ENCODE results near the gene SARS1. TPM values are rescaled to one million over a fixed set of nuclear protein-coding genes. Genes with fewer than 3 reads are reported as not detected.
A peak's percentile ranks its signal among the peaks of the same experiment; 100 is the strongest.

Gene SARS1
- total and polyA plus RNA-seq, 2 of the 13 experiments (the other 11 are each of a cell fraction or from before 2014, with no cell fraction given) = 103 to 134 TPM

DNA sequence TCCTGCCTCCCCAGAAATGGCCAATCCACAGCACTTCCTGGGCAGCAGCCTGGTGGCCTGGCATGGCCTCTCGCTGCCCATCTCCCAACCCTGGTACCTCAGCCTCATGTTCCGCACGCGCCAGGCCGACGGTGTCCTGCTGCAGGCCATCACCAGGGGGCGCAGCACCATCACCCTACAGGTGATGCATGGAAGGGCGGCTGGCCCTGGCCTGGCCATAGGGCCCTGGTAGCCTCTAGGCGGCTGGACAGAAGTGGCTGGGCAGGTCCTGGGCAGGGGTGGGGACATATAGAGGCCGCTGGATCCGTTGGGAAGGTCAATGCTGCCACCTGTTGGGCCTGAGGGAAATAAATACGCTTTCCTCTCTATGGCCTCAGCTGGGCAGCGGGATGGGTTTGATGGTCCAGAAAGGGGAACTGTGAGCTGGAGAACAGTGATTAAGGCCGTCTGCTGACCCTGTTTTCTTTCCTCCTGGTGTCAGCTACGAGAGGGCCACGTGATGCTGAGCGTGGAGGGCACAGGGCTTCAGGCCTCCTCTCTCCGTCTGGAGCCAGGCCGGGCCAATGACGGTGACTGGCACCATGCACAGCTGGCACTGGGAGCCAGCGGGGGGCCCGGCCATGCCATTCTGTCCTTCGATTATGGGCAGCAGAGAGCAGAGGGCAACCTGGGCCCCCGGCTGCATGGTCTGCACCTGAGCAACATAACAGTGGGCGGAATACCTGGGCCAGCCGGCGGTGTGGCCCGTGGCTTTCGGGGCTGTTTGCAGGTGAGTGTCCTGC, 50.1 kb downstream of the SARS1 start (continued):
- TF ChIP-seq ZNF891 (CRISPR knock-in tag; IDR thresholded peaks at IDR 0.05) (peak; percentile 84; the same call in 1 of the 2 replicates), DRAP1 (CRISPR knock-in tag; IDR thresholded peaks at IDR 0.05) (peak; percentile 65; the same call in 1 of the 2 replicates), SCMH1 (CRISPR knock-in tag; IDR thresholded peaks at IDR 0.05; ENCODE audit: borderline replicate concordance) (no peak), ZNF773 (CRISPR knock-in tag; IDR thresholded peaks at IDR 0.05; ENCODE audit: borderline replicate concordance) (no peak), MIER3 (CRISPR knock-in tag; IDR thresholded peaks at IDR 0.05; ENCODE audit: borderline replicate concordance) (peak; percentile 80; the same call in 1 of the 2 replicates), SAFB2 (CRISPR knock-in tag; IDR thresholded peaks at IDR 0.05; ENCODE audit: borderline replicate concordance, low read depth) (peak; percentile 68; the same call in 1 of the 2 replicates), SMARCE1 (IDR thresholded peaks at IDR 0.05; ENCODE audit: borderline replicate concordance) (no peak), ZNF343 (CRISPR knock-in tag; IDR thresholded peaks at IDR 0.05) (peak; percentile 43; the same call in 1 of the 2 replicates), PATZ1 (CRISPR knock-in tag; IDR thresholded peaks at IDR 0.05) (peak; percentile 71), HNRNPUL1 (IDR thresholded peaks at IDR 0.05; ENCODE audit: low read depth, low read length) (no peak), FOSL2 (CRISPR knock-in tag; IDR thresholded peaks at IDR 0.05) (peak; percentile 77; the same call in 1 of the 2 replicates), ZNF629 (CRISPR knock-in tag; conservative IDR thresholded peaks at IDR 0.05) (0 out of 2 replicates have a peak, but pooled peaks have one; percentile 9), SOX13 (IDR thresholded peaks at IDR 0.05) (no peak), SOX13 (CRISPR knock-in tag; conservative IDR thresholded peaks at IDR 0.05 in 1 of 2, IDR thresholded peaks at IDR 0.05 in 1 of 2) (peak in 1 of 2 experiments; percentile 87; a peak in 2 of 4 replicates), ZNF441 (CRISPR knock-in tag; IDR thresholded peaks at IDR 0.05; ENCODE audit: borderline replicate concordance) (peak; percentile 77; the same call in 1 of the 2 replicates), FOXA3 (CRISPR knock-in tag; IDR thresholded peaks at IDR 0.05) (peak; percentile 69), MAZ (IDR thresholded peaks at IDR 0.05; ENCODE audit: borderline replicate concordance, low read depth, low read length) (peak; percentile 67; the same call in 1 of the 2 replicates), MAZ (CRISPR knock-in tag; IDR thresholded peaks at IDR 0.05; ENCODE audit: low read depth) (peak; percentile 66; the same call in 1 of the 2 replicates), PHF21A (CRISPR knock-in tag; IDR thresholded peaks at IDR 0.05) (peak; percentile 89), PITX1 (CRISPR knock-in tag; IDR thresholded peaks at IDR 0.05) (no peak; the same call in 1 of the 2 replicates)
- TF ChIP-seq, protein P1, sequence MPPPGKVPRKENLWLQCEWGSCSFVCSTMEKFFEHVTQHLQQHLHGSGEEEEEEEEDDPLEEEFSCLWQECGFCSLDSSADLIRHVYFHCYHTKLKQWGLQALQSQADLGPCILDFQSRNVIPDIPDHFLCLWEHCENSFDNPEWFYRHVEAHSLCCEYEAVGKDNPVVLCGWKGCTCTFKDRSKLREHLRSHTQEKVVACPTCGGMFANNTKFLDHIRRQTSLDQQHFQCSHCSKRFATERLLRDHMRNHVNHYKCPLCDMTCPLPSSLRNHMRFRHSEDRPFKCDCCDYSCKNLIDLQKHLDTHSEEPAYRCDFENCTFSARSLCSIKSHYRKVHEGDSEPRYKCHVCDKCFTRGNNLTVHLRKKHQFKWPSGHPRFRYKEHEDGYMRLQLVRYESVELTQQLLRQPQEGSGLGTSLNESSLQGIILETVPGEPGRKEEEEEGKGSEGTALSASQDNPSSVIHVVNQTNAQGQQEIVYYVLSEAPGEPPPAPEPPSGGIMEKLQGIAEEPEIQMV (CRISPR knock-in tag; IDR thresholded peaks at IDR 0.05; ENCODE audit: low read depth) = peak; percentile 80; the same call in 1 of the 2 replicates
- TF ChIP-seq, protein P2, sequence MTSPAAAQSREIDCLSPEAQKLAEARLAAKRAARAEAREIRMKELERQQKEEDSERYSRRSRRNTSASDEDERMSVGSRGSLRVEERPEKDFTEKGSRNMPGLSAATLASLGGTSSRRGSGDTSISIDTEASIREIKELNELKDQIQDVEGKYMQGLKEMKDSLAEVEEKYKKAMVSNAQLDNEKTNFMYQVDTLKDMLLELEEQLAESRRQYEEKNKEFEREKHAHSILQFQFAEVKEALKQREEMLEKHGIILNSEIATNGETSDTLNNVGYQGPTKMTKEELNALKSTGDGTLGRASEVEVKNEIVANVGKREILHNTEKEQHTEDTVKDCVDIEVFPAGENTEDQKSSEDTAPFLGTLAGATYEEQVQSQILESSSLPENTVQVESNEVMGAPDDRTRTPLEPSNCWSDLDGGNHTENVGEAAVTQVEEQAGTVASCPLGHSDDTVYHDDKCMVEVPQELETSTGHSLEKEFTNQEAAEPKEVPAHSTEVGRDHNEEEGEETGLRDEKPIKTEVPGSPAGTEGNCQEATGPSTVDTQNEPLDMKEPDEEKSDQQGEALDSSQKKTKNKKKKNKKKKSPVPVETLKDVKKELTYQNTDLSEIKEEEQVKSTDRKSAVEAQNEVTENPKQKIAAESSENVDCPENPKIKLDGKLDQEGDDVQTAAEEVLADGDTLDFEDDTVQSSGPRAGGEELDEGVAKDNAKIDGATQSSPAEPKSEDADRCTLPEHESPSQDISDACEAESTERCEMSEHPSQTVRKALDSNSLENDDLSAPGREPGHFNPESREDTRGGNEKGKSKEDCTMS (CRISPR knock-in tag; conservative IDR thresholded peaks at IDR 0.05) = no peak
- TF ChIP-seq, protein P3, sequence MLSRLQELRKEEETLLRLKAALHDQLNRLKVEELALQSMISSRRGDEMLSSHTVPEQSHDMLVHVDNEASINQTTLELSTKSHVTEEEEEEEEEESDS (CRISPR knock-in tag; IDR thresholded peaks at IDR 0.05; ENCODE audit: borderline replicate concordance) = no peak

Measured in HepG2 (cell line).